Suprapubic skin (tissue), 3 donors: ENCODE results near the gene LPCAT3.

ENCODE experiments used
- CTCF ChIP-seq, 2 donors: fragments of 200-600 bp in 1 of 2; fragments of 450-650 bp in 1 of 2; sonication (generic) in 1 of 2; IDR thresholded peaks; one replicate each; pipeline ENCODE4 v1.5.1; 2016 to 2019; ENCODE audit warnings: antibody characterized with exemption in 2 of 2, mild to moderate bottlenecking in 1 of 2, moderate library complexity in 1 of 2
- POLR2AphosphoS5 ChIP-seq, 3 donors: sonication (generic); formaldehyde crosslinking; IDR thresholded peaks; one replicate each; pipeline ENCODE4 v1.6.1; 2017; ENCODE audit warnings: antibody characterized with exemption in 3 of 3

GRCh38 chr12:6965714-6966113 lies 52.6 kb downstream of the LPCAT3 start:
- TF ChIP-seq CTCF (IDR thresholded peaks at IDR 0.05) (no peak), POLR2AphosphoS5 (IDR thresholded peaks at IDR 0.05) (no peak)
